Measurements from ENCODE around the gene MRPL49. TPM values are rescaled to one million over a fixed set of nuclear protein-coding genes. Genes with fewer than 3 reads are reported as not detected.
A peak's percentile ranks its signal among the peaks of the same experiment; 100 is the strongest.

The MRPL49 gene
- total and polyA plus RNA-seq, 9 of the 15 experiments (the other 6 are each of a cell fraction or from before 2014, with no cell fraction given) = 74.3 to 132 (median 91.2) TPM

DNA sequence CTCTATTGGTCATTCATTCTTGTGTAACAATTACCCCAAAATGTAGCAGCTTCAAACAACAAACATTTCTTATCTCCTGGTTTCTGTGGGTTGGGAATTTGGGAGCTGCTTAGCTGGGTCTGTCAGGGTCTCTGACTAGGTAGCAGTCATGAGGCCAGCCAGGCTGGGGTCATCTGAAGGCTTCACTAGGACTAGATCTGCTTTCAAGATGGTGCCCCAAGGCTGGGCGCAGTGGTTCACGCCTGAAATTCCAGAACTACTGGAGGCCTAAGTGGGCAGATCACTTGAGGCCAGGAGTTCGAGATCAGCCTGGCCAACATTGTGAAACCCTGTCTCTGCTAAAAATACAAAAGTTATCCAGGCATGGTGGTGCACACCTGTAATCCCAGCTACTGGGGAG, 34.8 kb downstream of the MRPL49 start:
- H3K9me1 ChIP-seq (ENCODE audit: control insufficient read depth, insufficient read depth, low read length) = no peaks in the 10 kb centered on the region
- TF ChIP-seq CEBPB (tag; IDR thresholded peaks at IDR 0.05) (0 out of 2 replicates have a peak, but pooled peaks have one; percentile 7), SNIP1 (IDR thresholded peaks at IDR 0.05; ENCODE audit: low read depth) (no peak)
- 70% methylated on average over 3 of the region's 3 CpGs for WGBS (ENCODE audit: insufficient coverage, low coverage, missing lambda C conversion rate)
- H3K4me1 ChIP-seq (replicated peaks in 1 of 2; ENCODE audit: control insufficient read depth in 2 of 2, insufficient read depth in 2 of 2, low read length in 2 of 2) = peaks cover 7 to 10% of the 10 kb centered on the region in 2 experiments; a peak in 4 of 5 replicates
- no peaks in the 10 kb centered on the region for H3K36me3 ChIP-seq (ENCODE audit: control insufficient read depth, insufficient read depth, low read length)
- ATAC-seq (no peak), FAIRE-seq (no peak), DNase-seq (ENCODE audit: extremely low read depth in 1 of 4, low spot score in 3 of 4) (no peak)
- CTCF ChIA-PET (ENCODE audit: low intra/inter-chr PET ratio) = interaction anchor here (0.6 kb wide), 1 partner anchor 13 kb away, joined by 3 read pairs; no protein-coding TSS in a partner anchor
- BruUV-seq (replicated peaks) = no TSS peak
- no peak overlapping the region for H3K4me3 ChIP-seq
- no peak overlapping the region for H2AFZ ChIP-seq (ENCODE audit: low read depth, low read length)
- intact Hi-C loops (cut with micrococcal nuclease) (no loop called here), in situ Hi-C loops (cut with MboI) (no loop called here)
- no peaks in the 10 kb centered on the region for H3K27me3 ChIP-seq (ENCODE audit: control insufficient read depth in 2 of 2, insufficient read depth in 2 of 2, low read length in 2 of 2)
- H3K79me2 ChIP-seq (ENCODE audit: control insufficient read depth, insufficient read depth, low read length) = no peaks in the 10 kb centered on the region
- no peak overlapping the region for H3K27ac ChIP-seq (ENCODE audit: extremely low read depth, low read depth, low read length)
- no peak overlapping the region for H3K4me2 ChIP-seq (ENCODE audit: insufficient read depth, low read length)
- no peaks in the 10 kb centered on the region for H3K9me3 ChIP-seq (replicated peaks; ENCODE audit: control insufficient read depth, insufficient read depth, low read depth, low read length)
- peak overlapping the region in 1 of 2 experiments; percentile 45; a peak in 1 of 4 replicates for H3K9ac ChIP-seq (ENCODE audit: insufficient read depth in 1 of 2, low read depth in 2 of 2, low read length in 2 of 2)
- POLR2A ChIA-PET = interaction anchor here (0.6 to 5.4 kb wide), 4 partner anchors 8 to 153 kb away, joined by 4 to 39 read pairs (median 6); partner anchors contain the start of gene SPDYC
- no peaks in the 10 kb centered on the region for H4K20me1 ChIP-seq (replicated peaks; ENCODE audit: control insufficient read depth, insufficient read depth, low read length)

DNA sequence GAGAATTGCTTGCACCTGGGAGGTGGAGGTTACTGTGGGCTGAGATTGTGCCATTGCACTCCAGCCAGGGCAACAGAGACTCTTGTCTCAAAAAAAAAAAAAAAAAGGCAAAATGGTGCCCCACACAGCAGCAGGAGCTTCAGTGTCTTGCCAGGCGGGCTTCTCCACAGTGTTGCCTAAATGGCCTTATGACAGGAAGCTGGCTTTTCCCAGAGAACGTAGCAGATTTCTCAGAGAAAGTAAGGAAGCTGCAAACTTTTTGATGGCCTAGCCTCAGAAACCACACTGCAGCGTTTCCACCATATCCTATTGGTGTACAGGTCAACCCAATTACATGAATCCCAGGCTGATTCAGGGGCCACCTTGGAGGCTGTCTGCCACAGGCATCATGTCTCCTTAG, 35.2 kb downstream of the MRPL49 start:
- H2AFZ ChIP-seq (ENCODE audit: low read depth, low read length) = no peak overlapping the region
- in situ Hi-C loops (cut with MboI) = no loop called here
- 49% methylated on average over 3 of the region's 3 CpGs for WGBS (ENCODE audit: insufficient coverage, low coverage, missing lambda C conversion rate)
- ChIA-PET CTCF (ENCODE audit: low intra/inter-chr PET ratio) (interaction anchor here (0.6 kb wide), 1 partner anchor 13 kb away, joined by 3 read pairs; no protein-coding TSS in a partner anchor), POLR2A (interaction anchor here (0.6 to 5.4 kb wide), 4 partner anchors 8 to 153 kb away, joined by 4 to 39 read pairs (median 6); partner anchors contain the start of gene SPDYC)
- H3K27ac ChIP-seq (ENCODE audit: extremely low read depth, low read depth, low read length) = no peak overlapping the region
- no peaks in the 10 kb centered on the region for H3K9me3 ChIP-seq (replicated peaks; ENCODE audit: control insufficient read depth, insufficient read depth, low read depth, low read length)
- ATAC-seq = no peak; the same call in 2 of the 3 replicates
- peaks cover 7 to 10% of the 10 kb centered on the region in 2 experiments; a peak in 4 of 5 replicates for H3K4me1 ChIP-seq (replicated peaks in 1 of 2; ENCODE audit: control insufficient read depth in 2 of 2, insufficient read depth in 2 of 2, low read length in 2 of 2)
- no peaks in the 10 kb centered on the region for H3K9me1 ChIP-seq (ENCODE audit: control insufficient read depth, insufficient read depth, low read length)
- H3K36me3 ChIP-seq (ENCODE audit: control insufficient read depth, insufficient read depth, low read length) = no peaks in the 10 kb centered on the region
- intact Hi-C loops (cut with micrococcal nuclease) = no loop called here
- no peak for DNase-seq (ENCODE audit: extremely low read depth in 1 of 4, low spot score in 3 of 4)
- H3K9ac ChIP-seq (ENCODE audit: insufficient read depth in 1 of 2, low read depth in 2 of 2, low read length in 2 of 2) = no peak overlapping the region
- no peaks in the 10 kb centered on the region for H4K20me1 ChIP-seq (replicated peaks; ENCODE audit: control insufficient read depth, insufficient read depth, low read length)
- no peak overlapping the region for H3K4me2 ChIP-seq (ENCODE audit: insufficient read depth, low read length)
- H3K4me3 ChIP-seq = no peak overlapping the region
- H3K79me2 ChIP-seq (ENCODE audit: control insufficient read depth, insufficient read depth, low read length) = no peaks in the 10 kb centered on the region
- no peak for FAIRE-seq
- no peaks in the 10 kb centered on the region for H3K27me3 ChIP-seq (ENCODE audit: control insufficient read depth in 2 of 2, insufficient read depth in 2 of 2, low read length in 2 of 2)
- BruUV-seq (replicated peaks) = no TSS peak
- TF ChIP-seq COPS2 (conservative IDR thresholded peaks at IDR 0.05) = no peak
- TF ChIP-seq, protein P1, sequence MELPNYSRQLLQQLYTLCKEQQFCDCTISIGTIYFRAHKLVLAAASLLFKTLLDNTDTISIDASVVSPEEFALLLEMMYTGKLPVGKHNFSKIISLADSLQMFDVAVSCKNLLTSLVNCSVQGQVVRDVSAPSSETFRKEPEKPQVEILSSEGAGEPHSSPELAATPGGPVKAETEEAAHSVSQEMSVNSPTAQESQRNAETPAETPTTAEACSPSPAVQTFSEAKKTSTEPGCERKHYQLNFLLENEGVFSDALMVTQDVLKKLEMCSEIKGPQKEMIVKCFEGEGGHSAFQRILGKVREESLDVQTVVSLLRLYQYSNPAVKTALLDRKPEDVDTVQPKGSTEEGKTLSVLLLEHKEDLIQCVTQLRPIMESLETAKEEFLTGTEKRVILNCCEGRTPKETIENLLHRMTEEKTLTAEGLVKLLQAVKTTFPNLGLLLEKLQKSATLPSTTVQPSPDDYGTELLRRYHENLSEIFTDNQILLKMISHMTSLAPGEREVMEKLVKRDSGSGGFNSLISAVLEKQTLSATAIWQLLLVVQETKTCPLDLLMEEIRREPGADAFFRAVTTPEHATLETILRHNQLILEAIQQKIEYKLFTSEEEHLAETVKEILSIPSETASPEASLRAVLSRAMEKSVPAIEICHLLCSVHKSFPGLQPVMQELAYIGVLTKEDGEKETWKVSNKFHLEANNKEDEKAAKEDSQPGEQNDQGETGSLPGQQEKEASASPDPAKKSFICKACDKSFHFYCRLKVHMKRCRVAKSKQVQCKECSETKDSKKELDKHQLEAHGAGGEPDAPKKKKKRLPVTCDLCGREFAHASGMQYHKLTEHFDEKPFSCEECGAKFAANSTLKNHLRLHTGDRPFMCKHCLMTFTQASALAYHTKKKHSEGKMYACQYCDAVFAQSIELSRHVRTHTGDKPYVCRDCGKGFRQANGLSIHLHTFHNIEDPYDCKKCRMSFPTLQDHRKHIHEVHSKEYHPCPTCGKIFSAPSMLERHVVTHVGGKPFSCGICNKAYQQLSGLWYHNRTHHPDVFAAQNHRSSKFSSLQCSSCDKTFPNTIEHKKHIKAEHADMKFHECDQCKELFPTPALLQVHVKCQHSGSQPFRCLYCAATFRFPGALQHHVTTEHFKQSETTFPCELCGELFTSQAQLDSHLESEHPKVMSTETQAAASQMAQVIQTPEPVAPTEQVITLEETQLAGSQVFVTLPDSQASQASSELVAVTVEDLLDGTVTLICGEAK (IDR thresholded peaks at IDR 0.05) = no peak
- TF ChIP-seq, protein P1 (CRISPR knock-in tag; IDR thresholded peaks at IDR 0.05) = no peak
- no peak for TF ChIP-seq CCNT2 (IDR thresholded peaks at IDR 0.05; ENCODE audit: borderline replicate concordance, extremely low read depth, insufficient read length, low read depth, low read length)
- TF ChIP-seq ZNF695 (CRISPR knock-in tag; IDR thresholded peaks at IDR 0.05) = no peak
